ENCODE data around the gene AMY1B.
"Not testable (repeated sequence)": the region's sequence is repeated elsewhere in the genome, so short reads cannot be mapped to it uniquely, and the experiment has no call there.

The AMY1B gene

DNA sequence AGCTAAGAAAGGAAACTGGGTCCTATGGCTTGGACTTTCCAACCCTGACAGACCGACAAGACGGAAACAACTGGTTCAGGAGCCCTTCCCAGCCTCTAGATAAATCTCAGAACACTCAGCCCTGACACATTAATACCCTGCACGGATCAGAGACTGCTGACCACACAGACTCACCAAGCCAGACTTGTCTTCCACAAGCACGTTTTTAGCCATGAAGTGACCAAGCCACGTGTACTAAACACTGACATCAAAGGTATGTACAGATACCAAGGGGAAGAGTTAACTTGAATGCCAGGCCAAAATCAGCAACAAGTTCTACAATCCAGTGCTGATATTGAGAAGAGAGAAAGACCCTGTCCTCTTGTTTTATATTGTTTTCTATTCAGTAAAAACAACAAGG lies at the start of gene AMY1B:
TSS of gene AMY1B (minus strand) at position 101 of the 400 bp plus-strand sequence. CDS start 571 bp downstream, outside the sequence.
- DNase-seq (ENCODE audit: low read depth in 2 of 2) = not testable (repeated sequence)

DNA sequence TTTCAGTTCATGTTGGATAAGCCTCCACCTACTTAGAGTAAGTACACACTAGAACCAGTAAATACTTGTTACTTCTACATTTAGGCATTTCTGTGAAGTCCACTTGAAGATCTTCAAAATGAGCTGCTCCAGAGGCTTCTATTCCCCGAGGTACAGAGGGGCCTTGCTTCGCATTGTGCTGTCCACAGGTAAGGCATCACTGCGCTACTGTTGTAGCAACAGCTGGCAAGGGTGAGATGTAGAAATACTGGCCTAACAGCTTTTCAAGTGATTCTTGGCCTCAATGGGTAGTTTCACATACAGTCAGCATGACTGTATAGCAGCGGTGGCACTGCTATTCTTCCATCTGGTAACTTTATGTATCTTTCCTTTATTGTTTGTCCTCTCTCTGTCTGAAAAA lies 49.0 kb upstream of the AMY1B start:
- DNase-seq (ENCODE audit: low read depth in 2 of 2) = not testable (repeated sequence)

DNA sequence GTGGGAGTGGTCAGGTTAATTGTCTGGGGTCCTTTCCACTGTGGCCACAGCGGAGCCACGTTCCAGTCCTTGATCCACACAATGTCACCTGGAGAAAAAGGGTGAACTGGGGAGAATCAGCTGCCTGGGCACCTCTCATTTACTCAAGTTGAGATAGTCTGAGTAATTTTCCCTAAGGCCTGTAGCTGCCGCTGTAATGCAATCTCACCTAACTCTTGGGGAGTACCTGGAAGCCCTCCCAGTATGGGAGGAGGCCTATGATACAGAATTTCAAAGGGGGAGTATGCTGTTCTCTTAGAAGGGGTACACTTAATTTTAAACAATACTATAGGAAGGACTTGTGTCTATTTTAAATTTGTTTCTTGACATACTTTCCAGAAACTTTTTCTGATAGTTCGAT lies 48.4 kb upstream of the AMY1B start:
- DNase-seq (ENCODE audit: low read depth in 2 of 2) = not testable (repeated sequence)

DNA sequence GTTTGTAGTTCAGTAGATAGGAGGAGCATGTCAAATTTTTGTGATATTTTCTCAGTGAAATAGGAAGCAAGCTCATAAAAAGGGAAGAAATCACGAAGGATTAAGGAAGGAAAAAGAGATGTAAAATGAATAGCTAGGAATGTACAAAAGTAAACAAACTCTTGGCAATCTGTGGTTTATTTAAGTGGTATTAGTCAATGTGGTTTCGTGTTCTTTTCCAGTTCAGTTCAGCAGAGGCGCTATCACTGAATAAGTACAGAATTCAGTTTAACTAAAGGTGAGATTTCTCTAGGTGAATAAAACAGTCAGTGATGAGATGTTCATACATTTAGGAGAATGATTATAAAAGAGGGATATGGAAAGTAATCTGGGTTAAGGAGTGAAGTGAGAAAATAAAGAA lies 42.0 kb upstream of the AMY1B start:
- not testable (repeated sequence) for DNase-seq (ENCODE audit: low read depth in 2 of 2)

DNA sequence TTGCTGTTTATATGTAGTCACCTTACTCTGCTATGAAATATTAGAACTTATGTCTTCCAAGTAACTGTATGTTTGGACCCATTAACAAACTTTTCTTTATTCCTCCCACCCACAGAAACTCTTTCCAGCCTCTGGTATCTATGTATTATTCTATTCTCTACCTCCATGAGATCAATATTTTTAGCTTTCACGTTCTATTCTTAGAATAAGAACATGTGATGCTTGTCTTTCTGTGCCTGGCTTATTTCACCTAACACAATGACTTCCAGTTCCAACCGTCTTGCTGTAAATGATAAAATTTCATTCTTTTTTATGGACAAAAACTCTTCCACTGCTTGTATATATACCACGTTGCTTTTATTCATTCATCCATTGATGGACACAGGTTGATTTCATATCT lies 39.3 kb upstream of the AMY1B start:
- not testable (repeated sequence) for DNase-seq (ENCODE audit: low read depth in 2 of 2)

DNA sequence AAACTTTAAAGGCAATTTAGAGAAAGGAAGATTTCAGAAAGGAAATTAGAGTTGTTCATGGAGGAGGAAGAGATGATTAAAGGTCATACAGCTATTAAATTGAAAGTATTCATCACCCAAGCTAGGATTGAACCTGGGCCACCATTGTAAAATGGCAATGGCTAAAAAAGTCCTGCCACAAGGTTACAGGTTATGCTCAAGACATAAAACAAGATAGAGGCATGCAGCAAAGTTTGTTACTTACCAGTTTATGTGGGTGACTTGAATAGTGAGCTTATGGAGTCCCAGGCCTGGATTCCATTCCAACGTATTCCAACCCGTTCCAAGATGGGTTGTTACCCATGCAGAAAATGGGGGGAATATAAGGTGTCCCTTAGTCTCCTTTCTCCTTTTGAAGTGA lies 25.5 kb upstream of the AMY1B start:
- not testable (repeated sequence) for DNase-seq (ENCODE audit: low read depth in 2 of 2)

DNA sequence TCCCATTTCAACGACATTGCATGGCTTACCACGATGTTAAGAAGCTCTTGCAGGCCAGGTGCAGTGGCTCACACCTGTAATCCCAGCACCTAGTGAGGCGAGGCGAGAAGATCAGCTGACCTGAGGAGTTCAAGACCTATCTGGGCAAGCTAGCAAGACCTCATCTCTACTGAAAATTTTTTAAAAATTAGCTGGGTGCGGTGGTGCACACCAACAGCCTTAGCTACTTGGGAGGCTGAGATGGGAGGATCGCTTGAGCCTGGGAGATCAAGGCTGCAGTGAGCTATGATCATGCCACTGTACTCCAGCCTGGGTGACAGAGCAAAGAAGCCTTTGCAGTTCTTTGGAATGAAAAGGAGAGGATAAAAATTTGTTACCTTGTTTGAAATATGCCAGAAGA lies 21.4 kb upstream of the AMY1B start:
- DNase-seq (ENCODE audit: low read depth in 2 of 2) = not testable (repeated sequence)

DNA sequence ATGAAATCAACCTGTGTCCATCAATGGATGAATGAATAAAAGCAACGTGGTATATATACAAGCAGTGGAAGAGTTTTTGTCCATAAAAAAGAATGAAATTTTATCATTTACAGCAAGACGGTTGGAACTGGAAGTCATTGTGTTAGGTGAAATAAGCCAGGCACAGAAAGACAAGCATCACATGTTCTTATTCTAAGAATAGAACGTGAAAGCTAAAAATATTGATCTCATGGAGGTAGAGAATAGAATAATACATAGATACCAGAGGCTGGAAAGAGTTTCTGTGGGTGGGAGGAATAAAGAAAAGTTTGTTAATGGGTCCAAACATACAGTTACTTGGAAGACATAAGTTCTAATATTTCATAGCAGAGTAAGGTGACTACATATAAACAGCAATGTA lies 14.4 kb upstream of the AMY1B start:
- DNase-seq (ENCODE audit: low read depth in 2 of 2) = not testable (repeated sequence)

DNA sequence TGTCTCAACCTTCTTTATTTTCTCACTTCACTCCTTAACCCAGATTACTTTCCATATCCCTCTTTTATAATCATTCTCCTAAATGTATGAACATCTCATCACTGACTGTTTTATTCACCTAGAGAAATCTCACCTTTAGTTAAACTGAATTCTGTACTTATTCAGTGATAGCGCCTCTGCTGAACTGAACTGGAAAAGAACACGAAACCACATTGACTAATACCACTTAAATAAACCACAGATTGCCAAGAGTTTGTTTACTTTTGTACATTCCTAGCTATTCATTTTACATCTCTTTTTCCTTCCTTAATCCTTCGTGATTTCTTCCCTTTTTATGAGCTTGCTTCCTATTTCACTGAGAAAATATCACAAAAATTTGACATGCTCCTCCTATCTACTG lies 11.7 kb upstream of the AMY1B start:
- DNase-seq (ENCODE audit: low read depth in 2 of 2) = not testable (repeated sequence)

DNA sequence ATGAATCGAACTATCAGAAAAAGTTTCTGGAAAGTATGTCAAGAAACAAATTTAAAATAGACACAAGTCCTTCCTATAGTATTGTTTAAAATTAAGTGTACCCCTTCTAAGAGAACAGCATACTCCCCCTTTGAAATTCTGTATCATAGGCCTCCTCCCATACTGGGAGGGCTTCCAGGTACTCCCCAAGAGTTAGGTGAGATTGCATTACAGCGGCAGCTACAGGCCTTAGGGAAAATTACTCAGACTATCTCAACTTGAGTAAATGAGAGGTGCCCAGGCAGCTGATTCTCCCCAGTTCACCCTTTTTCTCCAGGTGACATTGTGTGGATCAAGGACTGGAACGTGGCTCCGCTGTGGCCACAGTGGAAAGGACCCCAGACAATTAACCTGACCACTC lies 5.2 kb upstream of the AMY1B start:
- not testable (repeated sequence) for DNase-seq (ENCODE audit: low read depth in 2 of 2)

DNA sequence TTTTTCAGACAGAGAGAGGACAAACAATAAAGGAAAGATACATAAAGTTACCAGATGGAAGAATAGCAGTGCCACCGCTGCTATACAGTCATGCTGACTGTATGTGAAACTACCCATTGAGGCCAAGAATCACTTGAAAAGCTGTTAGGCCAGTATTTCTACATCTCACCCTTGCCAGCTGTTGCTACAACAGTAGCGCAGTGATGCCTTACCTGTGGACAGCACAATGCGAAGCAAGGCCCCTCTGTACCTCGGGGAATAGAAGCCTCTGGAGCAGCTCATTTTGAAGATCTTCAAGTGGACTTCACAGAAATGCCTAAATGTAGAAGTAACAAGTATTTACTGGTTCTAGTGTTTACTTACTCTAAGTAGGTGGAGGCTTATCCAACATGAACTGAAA lies 4.7 kb upstream of the AMY1B start:
- DNase-seq (ENCODE audit: low read depth in 2 of 2) = not testable (repeated sequence)

DNA sequence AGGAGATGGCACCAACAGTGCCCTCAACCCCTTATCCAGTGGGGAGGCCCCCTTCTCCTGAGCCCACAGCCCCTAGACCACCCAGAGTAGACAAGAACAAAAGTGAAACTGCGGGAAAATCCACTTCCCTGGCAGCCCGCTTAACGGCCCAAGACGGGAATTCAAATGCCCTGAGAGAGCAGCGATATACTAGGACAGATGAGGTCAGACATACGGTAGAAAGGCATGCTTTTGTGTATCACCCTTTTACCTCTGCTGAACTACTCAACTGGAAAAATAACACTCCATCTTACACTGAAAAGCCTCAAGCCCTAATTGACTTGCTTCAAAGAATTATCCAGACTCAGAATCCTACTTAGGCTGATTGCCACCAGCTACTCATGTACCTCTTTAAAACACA lies 1.4 kb upstream of the AMY1B start:
- not testable (repeated sequence) for DNase-seq (ENCODE audit: low read depth in 2 of 2)

DNA sequence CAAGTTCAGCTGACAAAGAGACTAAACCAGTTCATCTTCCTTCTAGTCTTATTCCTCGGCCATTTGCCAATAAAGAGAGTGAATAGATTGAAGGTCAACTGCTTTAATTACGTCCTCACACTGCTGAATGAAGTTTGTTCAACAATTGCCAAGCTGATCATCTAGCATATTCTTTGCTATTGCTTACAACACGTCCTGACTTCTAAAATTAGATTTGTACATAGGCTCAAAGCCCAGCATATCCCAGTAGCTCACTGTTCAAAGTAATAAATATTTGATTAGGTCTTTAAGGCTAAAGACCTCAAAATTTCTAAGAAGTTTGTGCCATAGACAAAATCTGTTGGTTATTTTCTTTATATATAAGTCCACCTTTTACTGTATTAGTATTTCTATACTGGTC lies 19.7 kb downstream of the AMY1B start:
- DNase-seq (ENCODE audit: low read depth in 2 of 2) = not testable (repeated sequence)

DNA sequence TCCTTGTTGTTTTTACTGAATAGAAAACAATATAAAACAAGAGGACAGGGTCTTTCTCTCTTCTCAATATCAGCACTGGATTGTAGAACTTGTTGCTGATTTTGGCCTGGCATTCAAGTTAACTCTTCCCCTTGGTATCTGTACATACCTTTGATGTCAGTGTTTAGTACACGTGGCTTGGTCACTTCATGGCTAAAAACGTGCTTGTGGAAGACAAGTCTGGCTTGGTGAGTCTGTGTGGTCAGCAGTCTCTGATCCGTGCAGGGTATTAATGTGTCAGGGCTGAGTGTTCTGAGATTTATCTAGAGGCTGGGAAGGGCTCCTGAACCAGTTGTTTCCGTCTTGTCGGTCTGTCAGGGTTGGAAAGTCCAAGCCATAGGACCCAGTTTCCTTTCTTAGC lies 40.5 kb downstream of the AMY1B start, which contains the start of gene AMY1A:
TSS of gene AMY1A (plus strand) at position 301 of the 400 bp plus-strand sequence. CDS start 571 bp downstream, outside the sequence.
- not testable (repeated sequence) for DNase-seq (ENCODE audit: low read depth in 2 of 2)

DNA sequence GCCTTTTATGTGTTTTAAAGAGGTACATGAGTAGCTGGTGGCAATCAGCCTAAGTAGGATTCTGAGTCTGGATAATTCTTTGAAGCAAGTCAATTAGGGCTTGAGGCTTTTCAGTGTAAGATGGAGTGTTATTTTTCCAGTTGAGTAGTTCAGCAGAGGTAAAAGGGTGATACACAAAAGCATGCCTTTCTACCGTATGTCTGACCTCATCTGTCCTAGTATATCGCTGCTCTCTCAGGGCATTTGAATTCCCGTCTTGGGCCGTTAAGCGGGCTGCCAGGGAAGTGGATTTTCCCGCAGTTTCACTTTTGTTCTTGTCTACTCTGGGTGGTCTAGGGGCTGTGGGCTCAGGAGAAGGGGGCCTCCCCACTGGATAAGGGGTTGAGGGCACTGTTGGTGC lies 41.9 kb downstream of the AMY1B start:
- DNase-seq (ENCODE audit: low read depth in 2 of 2) = not testable (repeated sequence)

DNA sequence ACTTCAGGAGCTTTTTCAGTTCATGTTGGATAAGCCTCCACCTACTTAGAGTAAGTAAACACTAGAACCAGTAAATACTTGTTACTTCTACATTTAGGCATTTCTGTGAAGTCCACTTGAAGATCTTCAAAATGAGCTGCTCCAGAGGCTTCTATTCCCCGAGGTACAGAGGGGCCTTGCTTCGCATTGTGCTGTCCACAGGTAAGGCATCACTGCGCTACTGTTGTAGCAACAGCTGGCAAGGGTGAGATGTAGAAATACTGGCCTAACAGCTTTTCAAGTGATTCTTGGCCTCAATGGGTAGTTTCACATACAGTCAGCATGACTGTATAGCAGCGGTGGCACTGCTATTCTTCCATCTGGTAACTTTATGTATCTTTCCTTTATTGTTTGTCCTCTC lies 45.1 kb downstream of the AMY1B start:
- not testable (repeated sequence) for DNase-seq (ENCODE audit: low read depth in 2 of 2)

DNA sequence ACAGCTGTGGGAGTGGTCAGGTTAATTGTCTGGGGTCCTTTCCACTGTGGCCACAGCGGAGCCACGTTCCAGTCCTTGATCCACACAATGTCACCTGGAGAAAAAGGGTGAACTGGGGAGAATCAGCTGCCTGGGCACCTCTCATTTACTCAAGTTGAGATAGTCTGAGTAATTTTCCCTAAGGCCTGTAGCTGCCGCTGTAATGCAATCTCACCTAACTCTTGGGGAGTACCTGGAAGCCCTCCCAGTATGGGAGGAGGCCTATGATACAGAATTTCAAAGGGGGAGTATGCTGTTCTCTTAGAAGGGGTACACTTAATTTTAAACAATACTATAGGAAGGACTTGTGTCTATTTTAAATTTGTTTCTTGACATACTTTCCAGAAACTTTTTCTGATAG lies 45.7 kb downstream of the AMY1B start:
- not testable (repeated sequence) for DNase-seq (ENCODE audit: low read depth in 2 of 2)

DNA sequence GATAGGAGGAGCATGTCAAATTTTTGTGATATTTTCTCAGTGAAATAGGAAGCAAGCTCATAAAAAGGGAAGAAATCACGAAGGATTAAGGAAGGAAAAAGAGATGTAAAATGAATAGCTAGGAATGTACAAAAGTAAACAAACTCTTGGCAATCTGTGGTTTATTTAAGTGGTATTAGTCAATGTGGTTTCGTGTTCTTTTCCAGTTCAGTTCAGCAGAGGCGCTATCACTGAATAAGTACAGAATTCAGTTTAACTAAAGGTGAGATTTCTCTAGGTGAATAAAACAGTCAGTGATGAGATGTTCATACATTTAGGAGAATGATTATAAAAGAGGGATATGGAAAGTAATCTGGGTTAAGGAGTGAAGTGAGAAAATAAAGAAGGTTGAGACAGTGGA lies 52.1 kb downstream of the AMY1B start:
- DNase-seq (ENCODE audit: low read depth in 2 of 2) = not testable (repeated sequence)

DNA sequence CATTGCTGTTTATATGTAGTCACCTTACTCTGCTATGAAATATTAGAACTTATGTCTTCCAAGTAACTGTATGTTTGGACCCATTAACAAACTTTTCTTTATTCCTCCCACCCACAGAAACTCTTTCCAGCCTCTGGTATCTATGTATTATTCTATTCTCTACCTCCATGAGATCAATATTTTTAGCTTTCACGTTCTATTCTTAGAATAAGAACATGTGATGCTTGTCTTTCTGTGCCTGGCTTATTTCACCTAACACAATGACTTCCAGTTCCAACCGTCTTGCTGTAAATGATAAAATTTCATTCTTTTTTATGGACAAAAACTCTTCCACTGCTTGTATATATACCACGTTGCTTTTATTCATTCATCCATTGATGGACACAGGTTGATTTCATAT lies 54.8 kb downstream of the AMY1B start:
- not testable (repeated sequence) for DNase-seq (ENCODE audit: low read depth in 2 of 2)

Data from fibroblast of skin of left biceps (primary cell).